Endodermal cell (in vitro differentiated cells): ENCODE results near the gene ZNF563. TPM values are rescaled to one million over a fixed set of nuclear protein-coding genes. Genes with fewer than 3 reads are reported as not detected.
A peak's percentile ranks its signal among the peaks of the same experiment; 100 is the strongest.

ENCODE experiments used
- DNase-seq: peaks from one replicate; pipeline ENCODE4 v3.0.0-alpha.2; 2017
- H3K27ac ChIP-seq: 2 replicates; pipeline ENCODE4 v1.5.1; 2013; ENCODE audit warnings: mild to moderate bottlenecking, low read depth, low read length, moderate library complexity
- H3K27me3 ChIP-seq: 2 replicates; pipeline ENCODE4 v1.6.1; 2013; ENCODE audit warnings: mild to moderate bottlenecking, low read length, moderate library complexity; ENCODE audit not compliant: insufficient read depth, control insufficient read depth, poor library complexity, severe bottlenecking
- H3K36me3 ChIP-seq: 2 replicates; pipeline ENCODE4 v1.7.0; 2013; ENCODE audit warnings: mild to moderate bottlenecking, low read length, moderate library complexity; ENCODE audit not compliant: control insufficient read depth, insufficient read depth
- H3K4me1 ChIP-seq: one replicate; pipeline ENCODE4 v1.7.0; 2013; ENCODE audit warnings: low read length; ENCODE audit not compliant: control insufficient read depth, insufficient read depth
- H3K4me3 ChIP-seq: 2 replicates; pipeline ENCODE4 v1.5.1; 2013; ENCODE audit warnings: mild to moderate bottlenecking, low read length, moderate library complexity
- H3K9ac ChIP-seq: 2 replicates; pipeline ENCODE4 v1.6.1; 2013; ENCODE audit warnings: mild to moderate bottlenecking, low read length, moderate library complexity; ENCODE audit not compliant: poor library complexity, severe bottlenecking; ENCODE audit errors: extremely low read depth
- H3K9me3 ChIP-seq: 2 replicates; pipeline ENCODE4 v1.6.1; 2013; ENCODE audit warnings: mild to moderate bottlenecking, low read length, moderate library complexity; ENCODE audit not compliant: control insufficient read depth
- H3K27ac Mint-ChIP-seq: 2 replicates; pipeline ENCODE4 v1.8.0; 2020; ENCODE audit warnings: mixed read lengths
- H3K27me3 Mint-ChIP-seq: 2 replicates; pipeline ENCODE4 v1.8.0; 2021; ENCODE audit warnings: mild to moderate bottlenecking, mixed read lengths; ENCODE audit not compliant: insufficient read depth
- H3K36me3 Mint-ChIP-seq: 2 replicates; pipeline ENCODE4 v1.8.0; 2020; ENCODE audit warnings: low read depth, mixed read lengths
- H3K4me1 Mint-ChIP-seq: 2 replicates; pipeline ENCODE4 v1.8.0; 2020; ENCODE audit warnings: mixed read lengths
- H3K4me3 Mint-ChIP-seq: 2 replicates; pipeline ENCODE4 v1.8.0; 2020; ENCODE audit warnings: mild to moderate bottlenecking, moderate library complexity, mixed read lengths
- H3K9me3 Mint-ChIP-seq: 2 replicates; pipeline ENCODE4 v1.8.0; 2020; ENCODE audit warnings: mild to moderate bottlenecking, mixed read lengths
- WGBS, 2 experiments: methylation state at CpG; one replicate each; pipeline versions ENCODE4 v1.1.5 to v1.1.7; 2013; ENCODE audit warnings: missing lambda C conversion rate in 2 of 2, mixed read lengths in 1 of 2; ENCODE audit not compliant: insufficient coverage in 1 of 2, insufficient read length in 1 of 2; 5-methylcytosine and 5-hydroxymethylcytosine counted together
- total RNA-seq, 2 donors: library from RNA; stranded (reverse); fragmentation: NEBNext Ultra II Directional in 1 of 2; extraction: Animal tissue kit (Norgen Biotek cat#: 25700) in 1 of 2; gene quantifications; 2 replicates in 1 of 2; 3 replicates in 1 of 2; pipeline ENCODE4 v1.2.1, GENCODE V29; 2021
- TF ChIP-seq, protein P1 (sequence below): fragments of 200-600 bp; sonication (generic); conservative IDR thresholded peaks from 2 replicates; pipeline ENCODE4 v1.5.0; 2021; ENCODE audit warnings: antibody characterized with exemption, mild to moderate bottlenecking

Gene ZNF563
- total RNA-seq, 2 donors from 2014 or later: 2.2 to 3.1 TPM

DNA sequence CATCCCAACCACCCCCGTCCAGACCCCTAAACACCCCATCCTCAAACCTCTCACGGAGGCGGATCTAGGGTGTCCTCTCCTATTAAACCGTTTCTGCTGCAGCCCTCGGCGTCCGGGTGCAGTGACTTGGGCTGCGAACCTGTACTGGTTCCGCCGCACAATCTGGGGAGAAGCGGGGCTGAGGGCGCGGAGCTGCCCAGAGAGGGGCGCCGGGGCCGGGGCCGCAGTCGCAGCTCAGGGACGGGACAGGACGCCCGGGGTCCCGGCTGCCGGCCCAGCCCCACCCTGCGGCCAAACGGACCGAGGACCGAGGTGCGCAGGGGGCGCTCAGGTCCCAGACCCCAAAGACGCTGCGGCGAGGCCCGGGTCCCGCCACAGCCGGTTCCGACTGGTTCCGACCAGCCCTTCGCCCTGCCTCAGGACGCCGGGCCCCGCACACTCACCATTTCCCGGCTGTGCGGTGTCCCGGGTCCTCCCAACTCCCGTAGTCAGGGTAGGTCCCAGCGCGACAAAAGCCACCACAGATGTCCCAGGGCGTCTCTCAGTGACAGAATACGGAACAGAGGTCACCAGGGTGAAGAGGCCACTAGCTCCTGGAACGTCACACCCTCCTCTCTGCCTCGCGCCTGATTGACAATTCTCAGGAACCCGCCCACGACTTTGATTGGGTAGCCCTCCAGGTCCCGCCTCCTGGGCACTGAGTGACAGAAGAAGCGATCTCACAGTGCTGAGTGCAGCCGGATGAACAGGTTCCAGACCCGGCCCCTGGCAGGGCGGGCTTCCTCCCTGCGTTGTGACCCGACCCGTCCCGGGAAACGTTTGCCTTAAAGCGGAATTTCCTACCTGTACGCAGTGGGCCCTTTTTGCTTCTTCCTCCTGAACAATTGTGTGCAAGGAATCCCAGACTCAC, 38.9 kb downstream of the ZNF563 start, which contains the start of gene ZNF44:
ZNF44 (minus strand) TSS at position 635 of the 910 bp plus-strand sequence; CDS start at position 446, 189 bp downstream.
- H3K36me3 Mint-ChIP-seq: peaks cover 25% of the 10 kb centered on the region

DNA sequence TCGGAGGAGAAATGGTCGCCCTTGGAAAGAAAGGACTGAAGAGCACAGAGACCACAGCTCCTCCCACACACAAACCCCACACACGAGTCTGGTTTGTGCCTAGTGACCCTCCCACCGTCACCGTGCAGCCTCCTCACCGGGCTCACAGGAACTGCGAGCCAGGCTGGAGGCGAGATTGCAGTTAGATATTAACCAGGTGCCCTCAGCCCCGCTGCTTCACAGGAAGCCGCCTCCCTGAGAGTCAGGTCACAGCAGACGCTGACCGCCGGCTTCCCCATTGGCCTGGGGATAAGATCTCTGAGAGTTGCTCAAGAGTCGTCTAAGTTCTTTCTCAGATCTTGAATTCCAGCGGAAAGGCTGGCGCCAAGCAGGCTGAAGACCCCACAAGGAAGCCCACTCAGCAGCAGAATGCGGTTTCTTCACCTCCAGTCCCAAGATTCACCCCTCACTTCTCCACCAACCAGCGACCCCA, 39.6 kb downstream of the ZNF563 start:
- Mint-ChIP-seq H3K4me3 (peak overlapping the region; percentile 100), H3K4me1 (peaks cover 7% of the 10 kb centered on the region), H3K27me3 (no peaks in the 10 kb centered on the region), H3K36me3 (peaks cover 32% of the 10 kb centered on the region), H3K9me3 (peaks cover 29% of the 10 kb centered on the region), H3K27ac (peak overlapping the region; percentile 100)
- H3K27me3 ChIP-seq: no peaks in the 10 kb centered on the region
- peak overlapping the region; percentile 91 for H3K4me3 ChIP-seq
- peaks cover 25% of the 10 kb centered on the region for H3K36me3 ChIP-seq
- H3K9me3 ChIP-seq: peaks cover 15% of the 10 kb centered on the region
- peak overlapping the region; percentile 94 for H3K9ac ChIP-seq
- peak; percentile 93 for DNase-seq
- TF ChIP-seq, protein P1, sequence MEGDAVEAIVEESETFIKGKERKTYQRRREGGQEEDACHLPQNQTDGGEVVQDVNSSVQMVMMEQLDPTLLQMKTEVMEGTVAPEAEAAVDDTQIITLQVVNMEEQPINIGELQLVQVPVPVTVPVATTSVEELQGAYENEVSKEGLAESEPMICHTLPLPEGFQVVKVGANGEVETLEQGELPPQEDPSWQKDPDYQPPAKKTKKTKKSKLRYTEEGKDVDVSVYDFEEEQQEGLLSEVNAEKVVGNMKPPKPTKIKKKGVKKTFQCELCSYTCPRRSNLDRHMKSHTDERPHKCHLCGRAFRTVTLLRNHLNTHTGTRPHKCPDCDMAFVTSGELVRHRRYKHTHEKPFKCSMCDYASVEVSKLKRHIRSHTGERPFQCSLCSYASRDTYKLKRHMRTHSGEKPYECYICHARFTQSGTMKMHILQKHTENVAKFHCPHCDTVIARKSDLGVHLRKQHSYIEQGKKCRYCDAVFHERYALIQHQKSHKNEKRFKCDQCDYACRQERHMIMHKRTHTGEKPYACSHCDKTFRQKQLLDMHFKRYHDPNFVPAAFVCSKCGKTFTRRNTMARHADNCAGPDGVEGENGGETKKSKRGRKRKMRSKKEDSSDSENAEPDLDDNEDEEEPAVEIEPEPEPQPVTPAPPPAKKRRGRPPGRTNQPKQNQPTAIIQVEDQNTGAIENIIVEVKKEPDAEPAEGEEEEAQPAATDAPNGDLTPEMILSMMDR: no peak
- H3K27ac ChIP-seq: no peak overlapping the region
- WGBS, 2 experiments: 2% methylated on average over 7 to 18 of the region's 18 CpGs
- no peaks in the 10 kb centered on the region for H3K4me1 ChIP-seq

More for the DNA sequence above, 38.9 kb downstream of the ZNF563 start, which contains the start of gene ZNF44:
- Histone ChIP-seq H3K27ac (peak within 1 kb of the TSS; percentile 57), H3K9ac (peak within 1 kb of the TSS; percentile 94), H3K9me3 (peaks cover 15% of the 10 kb centered on the region), H3K36me3 (peaks cover 19% of the 10 kb centered on the region), H3K4me3 (peak within 1 kb of the TSS; percentile 91), H3K27me3 (no peaks in the 10 kb centered on the region), H3K4me1 (no peaks in the 10 kb centered on the region)
- Mint-ChIP-seq H3K9me3 (peaks cover 32% of the 10 kb centered on the region), H3K4me1 (peaks cover 7% of the 10 kb centered on the region), H3K27ac (peak within 1 kb of the TSS; percentile 100), H3K4me3 (peak within 1 kb of the TSS; percentile 100), H3K27me3 (peaks cover 2% of the 10 kb centered on the region)
- 0% methylated on average over 27 to 66 of the region's 66 CpGs for WGBS, 2 experiments
- TF ChIP-seq, protein P1: no peak
- peak; percentile 99 for DNase-seq

DNA sequence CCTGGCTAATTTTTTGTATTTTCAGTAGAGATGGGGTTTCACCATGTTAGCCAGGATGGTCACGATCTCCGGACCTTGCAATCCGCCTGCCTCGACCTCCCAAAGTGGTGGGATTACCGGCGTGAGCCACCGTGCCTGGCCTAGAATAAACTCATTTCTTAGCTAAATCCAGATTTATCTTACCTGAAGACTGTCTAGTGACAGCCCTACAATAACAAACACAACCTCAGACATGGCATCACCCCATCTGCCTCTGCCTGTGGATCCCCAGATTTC, 43.7 kb downstream of the ZNF563 start:
- no peak for DNase-seq
- H3K27ac ChIP-seq: no peak overlapping the region
- H3K4me1 ChIP-seq: no peaks in the 10 kb centered on the region
- H3K27me3 ChIP-seq: no peaks in the 10 kb centered on the region
- no peak overlapping the region for H3K4me3 Mint-ChIP-seq
- peaks cover 7% of the 10 kb centered on the region for H3K4me1 Mint-ChIP-seq
- peaks cover 21% of the 10 kb centered on the region for H3K9me3 ChIP-seq
- peaks cover 20% of the 10 kb centered on the region for H3K9me3 Mint-ChIP-seq
- H3K9ac ChIP-seq: no peak overlapping the region
- TF ChIP-seq, protein P1: no peak
- peaks cover 40% of the 10 kb centered on the region for H3K36me3 ChIP-seq
- WGBS, 2 experiments: 96 to 98% methylated on average over 7 of the region's 7 CpGs
- H3K27ac Mint-ChIP-seq: no peak overlapping the region
- H3K36me3 Mint-ChIP-seq: peaks cover 61% of the 10 kb centered on the region
- no peaks in the 10 kb centered on the region for H3K27me3 Mint-ChIP-seq
- no peak overlapping the region for H3K4me3 ChIP-seq
